ENCODE measurements around the gene LPP.
A peak's percentile ranks its signal among the peaks of the same experiment; 100 is the strongest.

Gene LPP

GRCh38 chr3:188453431-188454384, 299.8 kb downstream of the LPP start:
- DNase-seq = no peak

- no peak for DNase-seq
Observed at GRCh38 chr3:188455748-188456147, 301.8 kb downstream of the LPP start.

DNA sequence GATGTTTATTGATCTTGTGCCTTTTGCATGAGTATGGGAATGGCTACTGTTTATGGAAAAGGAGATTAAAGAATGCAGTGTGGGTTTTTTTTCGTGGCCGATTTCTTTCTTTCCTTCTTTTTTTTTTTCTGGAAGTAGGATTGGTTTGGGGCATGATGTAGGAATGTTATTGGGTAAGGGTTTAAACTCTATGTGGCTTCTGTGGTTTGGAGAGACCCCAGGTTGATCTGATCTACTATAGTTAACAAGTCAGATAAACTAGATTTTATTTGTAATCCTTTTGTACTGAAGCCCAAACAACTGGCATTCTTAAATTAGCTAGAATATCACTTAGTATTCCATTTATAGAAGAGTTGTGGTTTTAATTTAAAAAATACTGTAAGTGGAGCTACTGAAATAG, 304.8 kb downstream of the LPP start:
- no peak for DNase-seq

- no peak for DNase-seq
Observed at GRCh38 chr3:188465311-188465710, 311.4 kb downstream of the LPP start.

GRCh38 chr3:188468196-188468595, 314.2 kb downstream of the LPP start:
- DNase-seq = no peak

- peak; percentile 62 for DNase-seq
Observed at GRCh38 chr3:188468662-188469061, 314.7 kb downstream of the LPP start.

- DNase-seq = no peak
Observed at GRCh38 chr3:188469228-188469885, 315.4 kb downstream of the LPP start.

GRCh38 chr3:188470508-188471130, 316.7 kb downstream of the LPP start:
- no peak for DNase-seq

- no peak for DNase-seq
Observed at GRCh38 chr3:188471723-188472122, 317.8 kb downstream of the LPP start.

DNA sequence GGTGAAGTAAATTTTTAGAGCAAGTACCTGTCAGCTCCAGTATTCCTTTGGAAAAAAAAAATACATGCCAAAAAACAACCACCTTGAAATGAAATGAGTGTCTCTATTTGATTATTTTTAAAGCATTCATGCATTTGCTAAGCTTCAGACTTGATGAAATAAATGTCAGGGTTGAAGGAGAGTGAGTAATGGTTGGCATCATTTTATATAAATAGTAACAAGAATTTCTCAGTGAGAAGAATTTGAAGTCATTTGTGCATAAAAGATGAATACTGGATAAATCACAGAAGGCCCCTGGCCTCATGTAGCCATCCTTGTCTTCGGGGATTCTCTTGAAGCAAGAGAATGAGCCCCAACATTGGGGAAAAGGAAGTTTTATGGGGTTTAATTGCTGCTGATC, 318.4 kb downstream of the LPP start:
- no peak for DNase-seq

GRCh38 chr3:188473045-188473444, 319.1 kb downstream of the LPP start:
- DNase-seq = no peak

DNA sequence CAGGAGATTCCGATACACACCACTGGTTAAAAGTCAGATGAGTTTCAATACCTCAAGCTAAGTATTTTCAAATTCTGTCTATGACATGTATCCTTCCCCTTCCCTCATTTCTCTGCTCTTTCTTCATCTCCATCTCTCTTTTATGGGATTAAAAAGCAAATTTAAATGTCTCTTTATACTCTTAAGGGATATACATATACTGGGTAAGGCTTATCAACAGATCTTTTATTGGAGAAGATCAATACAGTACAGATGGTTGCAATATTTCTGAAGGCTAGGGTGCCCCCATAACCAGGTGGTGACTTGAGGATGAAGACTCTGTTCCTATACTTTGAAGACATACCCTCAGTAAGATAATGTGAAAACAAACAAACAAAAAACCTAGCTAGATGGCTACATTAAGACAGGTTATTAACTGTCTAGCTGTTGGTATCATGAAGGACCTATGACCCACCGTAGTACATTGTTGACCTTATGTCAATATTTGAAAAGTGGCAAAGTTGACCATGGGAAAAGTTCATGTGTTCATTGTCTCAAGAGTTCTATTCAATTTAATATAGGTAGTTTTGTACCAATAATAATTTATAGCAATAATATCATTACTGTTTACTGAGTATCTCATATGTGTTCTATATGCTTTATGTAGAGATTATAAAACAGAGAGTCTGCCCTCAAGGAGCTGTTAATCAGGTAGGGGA, 319.8 kb downstream of the LPP start:
- no peak for DNase-seq

DNA sequence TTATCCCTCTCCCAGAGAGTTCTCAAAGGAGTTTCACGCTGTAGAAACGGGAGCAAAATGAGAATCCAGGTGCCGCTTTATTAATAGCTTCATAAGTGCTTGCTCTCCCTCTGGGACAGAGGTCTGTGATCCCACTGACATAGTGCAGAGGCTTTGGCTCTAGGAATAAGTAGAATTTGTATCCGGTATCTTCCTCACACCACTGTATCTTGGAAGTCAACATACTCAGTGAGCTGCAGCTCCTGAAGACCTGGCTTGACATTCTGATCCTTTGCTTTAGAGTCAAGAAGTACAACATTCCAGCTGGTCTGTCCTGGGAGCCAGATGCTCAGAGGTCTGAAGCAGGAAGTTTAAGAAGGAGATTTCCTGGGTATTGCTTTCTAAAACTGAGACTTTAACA, 323.0 kb downstream of the LPP start:
- DNase-seq = no peak

DNA sequence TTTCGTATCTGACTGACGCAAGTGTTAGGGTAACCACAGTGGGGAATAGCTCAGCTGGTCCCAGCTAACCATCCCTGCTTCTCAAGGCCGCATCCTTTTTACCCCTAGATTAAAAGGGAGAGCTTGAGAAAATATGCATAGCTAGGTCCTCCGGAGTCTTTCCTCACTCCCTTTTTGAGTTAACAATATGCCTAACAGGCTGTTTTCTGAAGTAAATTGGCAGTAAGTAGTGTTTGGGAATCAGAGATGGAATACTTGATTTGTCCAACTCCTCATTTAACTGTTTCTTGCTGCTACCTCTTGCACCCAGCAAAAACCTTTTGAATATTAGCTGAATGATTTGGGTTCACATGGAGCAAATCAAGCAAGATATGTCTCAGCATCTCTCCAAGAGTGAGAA, 326.1 kb downstream of the LPP start:
- no peak for DNase-seq

GRCh38 chr3:188482929-188483328, 329.0 kb downstream of the LPP start:
- no peak for DNase-seq

DNA sequence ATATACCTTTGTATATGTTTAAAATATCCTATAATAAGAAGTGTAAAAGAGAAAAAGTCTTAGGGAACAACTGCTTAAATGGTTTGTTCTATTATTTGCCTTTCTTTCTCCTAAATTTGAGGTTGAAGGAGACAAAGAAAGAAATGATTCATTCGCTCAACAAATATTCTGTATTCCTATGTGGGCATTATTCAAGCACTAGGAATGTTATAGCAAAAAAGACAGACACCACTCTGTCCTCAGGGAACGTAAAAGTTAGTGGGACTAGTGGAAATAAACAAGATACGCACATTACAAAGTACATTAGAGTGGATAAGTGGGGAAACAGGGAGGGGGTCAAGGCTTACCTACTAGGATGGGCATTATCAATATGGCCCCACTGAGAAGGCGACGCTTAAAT, 332.2 kb downstream of the LPP start:
- DNase-seq = no peak

- no peak for DNase-seq
Observed at GRCh38 chr3:188486952-188487351, 333.0 kb downstream of the LPP start.

DNA sequence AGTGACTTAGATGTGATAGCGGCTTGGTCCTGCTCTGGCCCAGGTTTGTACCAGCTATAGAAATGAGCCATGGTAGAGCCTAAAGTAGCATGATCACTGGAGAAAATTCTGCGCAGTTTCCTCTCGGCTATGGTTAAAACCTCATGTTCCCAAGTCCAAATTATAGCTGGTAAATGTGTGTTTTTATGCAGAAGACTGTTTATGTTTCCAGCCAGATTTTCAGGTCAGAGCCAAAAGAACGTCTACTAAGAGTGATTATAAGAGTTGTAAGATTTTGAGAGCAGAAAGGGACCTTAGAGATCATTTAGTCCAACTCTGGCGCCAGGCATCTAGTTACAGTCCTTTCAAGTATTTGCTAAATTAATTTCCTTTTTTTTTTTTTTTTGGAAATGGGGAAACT, 333.7 kb downstream of the LPP start:
- no peak for DNase-seq

DNA sequence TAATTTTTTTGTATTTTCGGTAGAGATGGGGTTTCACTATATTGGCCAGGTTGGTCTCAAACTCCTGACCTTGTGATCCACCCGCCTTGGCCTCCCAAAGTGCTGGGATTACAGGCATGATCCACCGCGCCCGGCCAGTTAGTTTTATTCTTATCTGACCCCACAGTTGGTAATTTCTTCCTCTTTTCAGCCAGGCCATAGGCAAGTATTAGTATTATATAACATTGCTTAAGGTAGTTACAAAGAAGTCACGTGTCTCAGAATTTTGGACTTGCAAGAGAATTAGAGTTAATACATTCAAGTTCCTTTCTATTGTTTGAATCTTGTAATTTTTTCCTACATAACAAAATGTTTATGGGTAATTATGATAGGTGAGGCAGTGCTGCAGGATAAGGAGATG, 334.8 kb downstream of the LPP start:
- DNase-seq = no peak

- DNase-seq = no peak
Observed at GRCh38 chr3:188489639-188490405, 335.9 kb downstream of the LPP start.

DNA sequence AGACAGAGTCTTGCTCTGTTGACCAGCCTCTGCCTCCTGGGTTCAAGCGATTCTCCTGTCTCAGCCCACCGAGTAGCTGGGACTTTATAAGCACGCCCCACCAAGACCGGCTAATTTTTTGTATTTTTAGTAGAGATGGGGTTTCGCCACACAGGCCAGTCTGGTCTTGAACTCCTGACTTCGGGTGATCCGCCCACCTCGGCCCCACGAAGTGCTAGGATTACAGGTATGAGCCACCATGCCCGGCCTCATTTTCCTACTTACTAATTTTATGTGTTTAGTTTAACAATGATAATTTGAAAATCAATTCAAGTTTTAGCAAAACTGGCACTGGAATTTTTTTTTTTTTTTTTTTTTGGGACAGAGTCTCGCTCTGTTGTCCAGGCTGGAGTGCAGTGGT, 336.5 kb downstream of the LPP start:
- no peak for DNase-seq

DNA sequence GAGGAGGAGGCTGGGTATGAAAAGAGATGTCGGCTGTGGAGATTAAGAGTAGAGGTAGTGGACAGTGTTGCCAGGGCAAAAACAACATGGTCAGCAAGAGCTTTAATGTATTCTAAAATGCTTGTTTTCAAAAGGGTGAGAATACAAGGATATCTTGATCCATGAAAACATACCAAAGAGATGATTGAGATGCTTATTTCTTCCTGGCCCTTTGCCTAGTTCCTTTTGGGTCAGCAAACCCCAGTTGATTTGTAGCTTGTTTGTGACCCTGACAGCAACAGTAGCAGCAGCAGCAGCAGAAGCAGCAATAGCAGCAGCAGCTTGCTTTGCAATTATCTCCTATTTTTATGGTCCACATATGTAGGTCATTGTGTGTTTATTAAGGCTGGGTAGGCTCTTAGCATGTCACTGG, 337.3 kb downstream of the LPP start:
- DNase-seq = no peak

GRCh38 chr3:188496390-188496789, 342.4 kb downstream of the LPP start:
- no peak for DNase-seq
